ENCODE results near the gene RARG. TPM values are rescaled to one million over a fixed set of nuclear protein-coding genes. Genes with fewer than 3 reads are reported as not detected.

Gene RARG
- total RNA-seq, 4 donors from 2014 or later = 2.6 to 65.6 (median 28.9) TPM

DNA sequence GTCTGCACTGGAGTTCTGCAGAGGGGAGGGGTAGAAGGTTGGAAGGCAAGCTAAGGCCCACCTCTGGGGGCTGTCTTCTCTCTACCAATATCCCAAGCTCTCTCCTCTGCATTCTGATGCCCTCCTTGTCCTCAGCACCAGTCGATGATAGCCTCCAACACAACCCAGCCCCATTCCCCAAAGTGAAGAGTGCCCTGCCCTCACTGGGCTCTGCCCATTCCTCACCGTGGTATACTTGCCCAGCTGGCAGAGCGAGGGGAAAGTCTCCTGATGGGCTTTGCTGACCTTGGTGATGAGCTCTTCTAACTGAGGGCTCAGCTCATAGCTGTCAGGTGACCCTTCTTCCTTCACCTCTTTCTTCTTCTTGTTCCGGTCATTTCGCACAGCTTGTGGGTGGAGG lies 17.8 kb downstream of the RARG start:
- Histone ChIP-seq H3K27ac (peak overlapping the region; percentile 24 to 37), H3K4me1 (peaks cover 0 to 16% of the 10 kb centered on the region in 2 donors), H3K9me3 (no peaks in the 10 kb centered on the region), H3K27me3 (no peaks in the 10 kb centered on the region), H3K36me3 (no peaks in the 10 kb centered on the region), H3K4me3 (no peak overlapping the region)
- TF ChIP-seq, protein P1, sequence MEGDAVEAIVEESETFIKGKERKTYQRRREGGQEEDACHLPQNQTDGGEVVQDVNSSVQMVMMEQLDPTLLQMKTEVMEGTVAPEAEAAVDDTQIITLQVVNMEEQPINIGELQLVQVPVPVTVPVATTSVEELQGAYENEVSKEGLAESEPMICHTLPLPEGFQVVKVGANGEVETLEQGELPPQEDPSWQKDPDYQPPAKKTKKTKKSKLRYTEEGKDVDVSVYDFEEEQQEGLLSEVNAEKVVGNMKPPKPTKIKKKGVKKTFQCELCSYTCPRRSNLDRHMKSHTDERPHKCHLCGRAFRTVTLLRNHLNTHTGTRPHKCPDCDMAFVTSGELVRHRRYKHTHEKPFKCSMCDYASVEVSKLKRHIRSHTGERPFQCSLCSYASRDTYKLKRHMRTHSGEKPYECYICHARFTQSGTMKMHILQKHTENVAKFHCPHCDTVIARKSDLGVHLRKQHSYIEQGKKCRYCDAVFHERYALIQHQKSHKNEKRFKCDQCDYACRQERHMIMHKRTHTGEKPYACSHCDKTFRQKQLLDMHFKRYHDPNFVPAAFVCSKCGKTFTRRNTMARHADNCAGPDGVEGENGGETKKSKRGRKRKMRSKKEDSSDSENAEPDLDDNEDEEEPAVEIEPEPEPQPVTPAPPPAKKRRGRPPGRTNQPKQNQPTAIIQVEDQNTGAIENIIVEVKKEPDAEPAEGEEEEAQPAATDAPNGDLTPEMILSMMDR (IDR thresholded peaks at IDR 0.05) = no peak
- TF ChIP-seq POLR2A (IDR thresholded peaks at IDR 0.05) = no peak
- intact Hi-C loops (cut with DNase I; ENCODE audit: low total_unique reads) = loop anchor here (10.0 kb wide), 1 partner anchor 71 kb away; no protein-coding TSS in a partner anchor
- DNase-seq = no peak

DNA sequence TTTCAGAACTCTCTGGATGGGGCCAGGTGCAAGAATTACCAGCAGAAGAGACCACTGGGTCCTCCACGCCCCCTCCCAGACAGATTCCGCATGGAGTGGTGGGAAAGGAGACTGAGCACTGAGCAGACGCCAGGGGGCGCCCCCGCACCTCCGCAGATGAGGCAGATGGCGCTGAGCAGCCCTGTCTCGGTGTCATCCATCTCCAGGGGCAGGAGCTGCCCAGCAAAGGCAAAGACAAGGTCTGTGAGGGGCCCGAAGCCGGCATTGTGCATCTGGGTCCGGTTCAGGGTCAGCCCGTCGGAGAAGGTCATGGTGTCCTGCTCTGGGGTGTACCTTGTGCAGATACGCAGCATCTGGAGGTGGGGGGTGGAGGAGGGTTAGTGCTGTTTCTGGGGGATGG lies 18.7 kb downstream of the RARG start:
- Histone ChIP-seq H3K4me3 (no peak overlapping the region), H3K4me1 (peaks cover 6 to 16% of the 10 kb centered on the region in 2 donors), H3K27me3 (no peaks in the 10 kb centered on the region), H3K36me3 (no peaks in the 10 kb centered on the region), H3K27ac (no peak overlapping the region), H3K9me3 (no peaks in the 10 kb centered on the region)
- TF ChIP-seq, protein P1 (IDR thresholded peaks at IDR 0.05) = peak; percentile 94 to 98 (median 96)
- TF ChIP-seq POLR2A (IDR thresholded peaks at IDR 0.05) = peak in 1 of 2 donors; percentile 30
- intact Hi-C loops (cut with DNase I; ENCODE audit: low total_unique reads) = loop anchor here (10.0 kb wide), 1 partner anchor 71 kb away; no protein-coding TSS in a partner anchor
- peak; percentile 82 to 84 for DNase-seq

DNA sequence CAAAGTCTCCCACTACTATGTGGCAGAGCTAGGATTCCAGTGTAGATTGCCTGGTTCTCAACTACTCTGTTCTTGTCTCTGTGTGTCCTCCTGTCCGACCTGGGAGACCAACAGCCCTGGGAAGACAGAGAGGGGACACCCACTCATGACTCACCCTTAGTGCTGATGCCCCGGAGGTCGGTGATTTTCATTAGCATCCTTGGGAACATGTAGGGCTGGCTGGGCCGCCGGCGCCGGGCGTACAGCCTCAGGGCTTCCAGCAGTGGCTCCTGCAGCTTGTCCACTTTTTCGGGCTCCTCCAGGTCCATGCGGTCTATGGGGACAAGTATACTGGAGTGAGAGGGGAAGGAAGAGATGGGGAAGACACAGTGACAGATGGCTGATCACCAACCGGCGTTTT lies 19.1 kb downstream of the RARG start:
- Histone ChIP-seq H3K27me3 (no peaks in the 10 kb centered on the region), H3K4me3 (no peak overlapping the region), H3K4me1 (peaks cover 6 to 14% of the 10 kb centered on the region in 2 donors), H3K36me3 (no peaks in the 10 kb centered on the region), H3K9me3 (no peaks in the 10 kb centered on the region), H3K27ac (no peak overlapping the region)
- DNase-seq = no peak
- intact Hi-C loops (cut with DNase I; ENCODE audit: low total_unique reads) = loop anchor here (10.0 kb wide), 1 partner anchor 72 kb away; no protein-coding TSS in a partner anchor
- TF ChIP-seq POLR2A (IDR thresholded peaks at IDR 0.05) = no peak
- TF ChIP-seq, protein P1 (IDR thresholded peaks at IDR 0.05) = no peak

DNA sequence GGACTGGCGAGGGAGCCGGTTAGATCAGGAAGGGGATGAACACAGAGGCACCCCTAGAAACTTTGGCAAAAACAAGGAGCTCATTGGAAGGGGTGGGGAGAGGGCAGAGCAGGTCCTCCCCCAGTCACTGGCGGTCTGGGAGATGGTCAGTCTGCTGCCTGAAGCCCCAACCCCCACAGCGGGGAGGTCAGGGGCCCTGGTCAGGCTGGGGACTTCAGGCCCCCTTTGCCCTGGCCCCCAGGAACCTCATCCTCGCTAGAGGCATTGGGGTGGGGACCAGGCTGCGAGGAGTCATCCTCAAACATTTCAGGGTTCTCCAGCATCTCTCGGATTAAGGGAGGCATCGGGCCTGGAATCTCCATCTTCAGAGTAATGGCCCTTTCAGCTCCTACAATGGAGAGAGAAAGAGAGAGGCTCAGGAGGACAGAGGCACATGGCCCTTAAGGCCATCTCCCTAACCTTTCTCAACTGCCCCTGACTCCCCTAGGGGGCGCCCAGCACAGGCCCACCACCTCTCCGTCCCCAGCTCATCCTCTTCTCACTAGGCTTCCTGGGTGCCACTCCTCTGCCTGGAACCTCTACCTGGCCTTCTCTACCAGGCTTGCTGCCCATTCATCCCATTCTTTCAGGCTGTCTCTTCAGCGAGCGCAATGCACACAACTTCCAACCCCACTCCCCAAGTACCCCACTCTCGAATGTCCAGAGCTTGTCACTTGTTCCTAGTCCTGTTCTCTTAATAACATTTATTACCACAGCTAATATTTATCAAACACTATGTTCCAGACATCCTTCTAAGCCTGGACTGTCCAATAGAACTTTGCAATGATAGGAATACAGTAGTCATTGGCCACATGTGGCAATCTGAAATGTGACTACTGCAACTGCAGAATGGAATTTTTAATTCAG lies 20.3 kb downstream of the RARG start:
- no peak overlapping the region for H3K27ac ChIP-seq
- peaks cover 2 to 6% of the 10 kb centered on the region in 2 donors for H3K4me1 ChIP-seq
- H3K36me3 ChIP-seq = no peaks in the 10 kb centered on the region
- H3K27me3 ChIP-seq = no peaks in the 10 kb centered on the region
- intact Hi-C loops (cut with DNase I; ENCODE audit: low total_unique reads) = loop anchor here (10.0 kb wide), 1 partner anchor 73 kb away; no protein-coding TSS in a partner anchor
- TF ChIP-seq, protein P1 (IDR thresholded peaks at IDR 0.05) = no peak
- no peak for TF ChIP-seq POLR2A (IDR thresholded peaks at IDR 0.05)
- H3K9me3 ChIP-seq = no peaks in the 10 kb centered on the region
- H3K4me3 ChIP-seq = no peak overlapping the region
- DNase-seq = peak in 1 of 2 donors; percentile 13

DNA sequence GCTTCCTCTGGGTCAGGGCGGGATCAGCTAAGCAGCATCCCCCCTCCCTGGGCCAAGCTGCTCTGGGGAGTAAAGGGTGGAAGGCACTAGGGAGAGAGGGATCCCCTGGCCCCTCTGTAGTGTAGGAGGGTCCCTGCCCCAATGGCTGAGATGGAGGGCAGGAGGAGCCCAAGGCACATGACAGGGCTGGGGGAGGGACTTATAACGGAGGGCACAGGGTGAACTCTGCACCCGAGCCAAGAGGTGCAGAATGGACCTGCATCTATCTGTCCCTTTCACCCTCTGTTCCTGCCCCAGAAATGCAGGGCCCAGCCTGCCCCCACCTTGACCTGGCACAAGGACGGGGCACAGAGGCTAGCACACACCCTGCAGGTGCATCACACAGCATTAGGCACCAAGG lies 21.2 kb downstream of the RARG start:
- intact Hi-C loops (cut with DNase I; ENCODE audit: low total_unique reads) = loop anchor here (10.0 kb wide), 1 partner anchor 74 kb away; no protein-coding TSS in a partner anchor
- no peaks in the 10 kb centered on the region for H3K9me3 ChIP-seq
- no peaks in the 10 kb centered on the region for H3K36me3 ChIP-seq

More for the DNA sequence above, 21.2 kb downstream of the RARG start:
- TF ChIP-seq POLR2A (IDR thresholded peaks at IDR 0.05) = no peak
- TF ChIP-seq, protein P1 (IDR thresholded peaks at IDR 0.05) = no peak
- DNase-seq = peak in 1 of 2 donors; percentile 12
- Histone ChIP-seq H3K4me3 (no peak overlapping the region), H3K27me3 (no peaks in the 10 kb centered on the region), H3K27ac (no peak overlapping the region), H3K4me1 (peaks cover 0 to 6% of the 10 kb centered on the region in 2 donors)
